ENCODE data around the gene KCNG2.

Gene KCNG2

DNA sequence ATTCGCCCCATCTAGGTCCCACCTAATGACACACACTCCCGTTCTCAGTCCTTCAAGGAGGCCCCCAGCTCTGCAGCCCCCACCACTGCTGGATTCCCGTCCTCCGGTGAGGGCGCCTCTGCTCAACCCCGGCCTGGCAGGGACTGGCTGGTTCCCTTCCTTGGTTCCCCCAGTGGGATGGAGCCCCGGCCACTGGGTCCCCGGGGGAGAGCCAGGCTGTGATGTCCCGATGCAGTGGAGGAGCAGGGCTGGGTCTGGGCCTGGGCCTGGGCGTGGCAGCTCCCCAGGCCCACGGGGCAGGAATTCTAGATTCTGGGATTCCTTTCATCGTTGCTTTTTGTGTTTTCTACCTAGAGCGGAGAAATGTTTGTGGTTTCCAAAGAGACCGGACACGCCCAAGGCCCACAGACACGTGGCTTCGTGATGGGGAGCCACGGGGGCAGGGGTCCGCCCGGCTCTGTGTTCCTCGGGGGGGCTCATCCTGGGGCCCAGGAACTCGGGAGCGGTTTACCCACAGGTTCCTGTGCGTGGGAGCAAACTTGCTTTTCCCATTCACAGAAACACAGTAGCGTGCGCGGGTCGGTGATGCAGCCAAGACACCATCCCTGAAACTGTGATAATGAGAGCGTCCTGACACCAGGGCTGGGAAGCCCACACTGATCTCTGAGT is 86.7 kb downstream of the KCNG2 start:
- no peak overlapping the region for H3K4me3 ChIP-seq (IDR thresholded peaks at IDR 0.05; ENCODE audit: insufficient read depth, low read depth, low read length)
- H4K20me1 ChIP-seq (ENCODE audit: insufficient read depth) = no peaks in the 10 kb centered on the region
- H2AFZ ChIP-seq (ENCODE audit: low read depth) = no peak overlapping the region
- H3K27me3 ChIP-seq (ENCODE audit: insufficient read depth, low read depth) = no peaks in the 10 kb centered on the region
- H3K4me2 ChIP-seq = no peak overlapping the region
- no peaks in the 10 kb centered on the region for H3K36me3 ChIP-seq (ENCODE audit: insufficient read depth)
- no peak for TF ChIP-seq CTCF (conservative IDR thresholded peaks at IDR 0.05; ENCODE audit: low read depth, low read length)
- no peaks in the 10 kb centered on the region for H3K4me1 ChIP-seq (ENCODE audit: low read depth, poor library complexity, severe bottlenecking)
- H3K27ac ChIP-seq = no peak overlapping the region
- H3K9ac ChIP-seq = no peak overlapping the region
- no peaks in the 10 kb centered on the region for H3K79me2 ChIP-seq (ENCODE audit: insufficient read depth, low read depth)

DNA sequence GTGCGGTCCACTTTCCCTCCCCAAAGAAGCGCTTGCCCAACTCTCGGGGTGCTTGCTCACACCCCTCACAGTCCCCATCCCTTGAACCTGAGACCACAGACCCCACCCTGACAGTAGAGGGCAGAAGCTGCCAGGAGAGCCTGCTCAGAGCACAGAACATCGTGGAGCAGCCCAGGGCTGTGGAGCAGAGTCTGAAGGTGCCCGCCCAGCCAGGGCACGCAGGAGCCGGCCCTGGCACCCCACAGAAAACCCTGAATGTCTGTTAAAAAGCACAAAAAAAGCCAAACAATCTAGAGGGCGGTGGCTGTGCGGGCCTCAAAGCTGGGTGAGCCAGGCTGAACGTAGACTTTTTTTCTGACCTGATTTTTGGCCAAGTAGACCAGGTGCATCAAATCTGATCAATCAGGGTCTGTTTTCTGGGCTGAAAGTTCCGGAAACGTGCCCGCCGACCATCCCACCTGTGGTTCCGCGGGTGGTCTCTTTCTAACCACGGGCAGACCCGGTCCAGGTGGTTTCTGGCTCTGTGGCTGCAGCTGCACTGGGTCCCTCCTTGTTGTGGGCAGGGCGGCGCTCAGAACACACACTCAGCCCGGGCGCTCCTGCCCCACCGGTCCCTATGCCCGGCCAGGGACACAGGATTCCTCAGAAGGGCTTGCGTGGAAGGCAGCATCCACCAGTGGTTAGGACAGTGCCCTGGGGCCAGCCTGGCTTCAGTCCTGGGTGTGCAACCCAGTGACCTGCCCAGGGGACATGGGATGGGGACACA is 87.4 kb downstream of the KCNG2 start:
- Histone ChIP-seq H3K9ac (no peak overlapping the region), H2AFZ (ENCODE audit: low read depth) (no peak overlapping the region), H3K36me3 (ENCODE audit: insufficient read depth) (no peaks in the 10 kb centered on the region), H3K4me2 (no peak overlapping the region; the same call in 1 of the 2 replicates), H3K4me3 (IDR thresholded peaks at IDR 0.05; ENCODE audit: insufficient read depth, low read depth, low read length) (no peak overlapping the region), H3K27me3 (ENCODE audit: insufficient read depth, low read depth) (no peaks in the 10 kb centered on the region), H3K27ac (no peak overlapping the region), H3K79me2 (ENCODE audit: insufficient read depth, low read depth) (no peaks in the 10 kb centered on the region), H4K20me1 (ENCODE audit: insufficient read depth) (no peaks in the 10 kb centered on the region), H3K4me1 (ENCODE audit: low read depth, poor library complexity, severe bottlenecking) (no peaks in the 10 kb centered on the region)
- no peak for TF ChIP-seq CTCF (conservative IDR thresholded peaks at IDR 0.05; ENCODE audit: low read depth, low read length)

GRCh38 chr18:79887181-79888000 is 89.7 kb downstream of the KCNG2 start:
- no peak for TF ChIP-seq CTCF (conservative IDR thresholded peaks at IDR 0.05; ENCODE audit: low read depth, low read length)
- Histone ChIP-seq H2AFZ (ENCODE audit: low read depth) (no peak overlapping the region), H3K9ac (no peak overlapping the region), H3K27me3 (ENCODE audit: insufficient read depth, low read depth) (no peaks in the 10 kb centered on the region), H3K4me2 (no peak overlapping the region), H4K20me1 (ENCODE audit: insufficient read depth) (no peaks in the 10 kb centered on the region), H3K79me2 (ENCODE audit: insufficient read depth, low read depth) (no peaks in the 10 kb centered on the region), H3K36me3 (ENCODE audit: insufficient read depth) (no peaks in the 10 kb centered on the region), H3K4me3 (IDR thresholded peaks at IDR 0.05; ENCODE audit: insufficient read depth, low read depth, low read length) (no peak overlapping the region), H3K27ac (no peak overlapping the region), H3K4me1 (ENCODE audit: low read depth, poor library complexity, severe bottlenecking) (no peaks in the 10 kb centered on the region)

DNA sequence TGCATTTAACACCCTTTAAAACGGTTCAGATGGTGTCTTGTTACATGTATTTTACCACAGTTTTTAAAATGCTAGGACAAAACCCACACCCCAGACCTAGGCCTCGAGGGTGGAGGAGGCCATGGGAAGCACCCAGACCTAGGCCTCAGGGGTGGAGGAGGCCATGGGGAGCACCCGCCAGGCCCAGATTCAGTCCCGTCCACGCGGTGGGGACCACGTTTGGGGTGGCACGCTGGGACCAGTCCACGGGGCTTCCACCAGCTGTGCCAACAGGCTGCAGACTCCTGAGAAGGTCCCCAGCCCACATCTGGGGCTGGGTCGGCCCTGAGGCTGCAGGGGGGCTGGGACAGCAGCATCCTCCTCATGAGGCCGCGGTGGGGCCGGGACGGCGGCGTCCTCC is 90.3 kb downstream of the KCNG2 start:
- Histone ChIP-seq H3K79me2 (ENCODE audit: insufficient read depth, low read depth) (no peaks in the 10 kb centered on the region), H3K4me3 (IDR thresholded peaks at IDR 0.05; ENCODE audit: insufficient read depth, low read depth, low read length) (no peak overlapping the region), H3K27me3 (ENCODE audit: insufficient read depth, low read depth) (no peaks in the 10 kb centered on the region), H3K9ac (no peak overlapping the region), H3K4me1 (ENCODE audit: low read depth, poor library complexity, severe bottlenecking) (no peaks in the 10 kb centered on the region), H3K27ac (no peak overlapping the region), H4K20me1 (ENCODE audit: insufficient read depth) (no peaks in the 10 kb centered on the region), H3K4me2 (no peak overlapping the region), H3K36me3 (ENCODE audit: insufficient read depth) (no peaks in the 10 kb centered on the region), H2AFZ (ENCODE audit: low read depth) (no peak overlapping the region)
- no peak for TF ChIP-seq CTCF (conservative IDR thresholded peaks at IDR 0.05; ENCODE audit: low read depth, low read length)

Data from KMS-11 (cell line).